GM10847 (cell line): ENCODE results near the gene TNS2.

Experiments used
- POLR2A ChIP-seq: IDR thresholded peaks from 2 replicates; pipeline ENCODE4 v1.6.1; 2011; ENCODE audit not compliant: insufficient read length; ENCODE audit errors: extremely low read depth

TNS2 gene

DNA sequence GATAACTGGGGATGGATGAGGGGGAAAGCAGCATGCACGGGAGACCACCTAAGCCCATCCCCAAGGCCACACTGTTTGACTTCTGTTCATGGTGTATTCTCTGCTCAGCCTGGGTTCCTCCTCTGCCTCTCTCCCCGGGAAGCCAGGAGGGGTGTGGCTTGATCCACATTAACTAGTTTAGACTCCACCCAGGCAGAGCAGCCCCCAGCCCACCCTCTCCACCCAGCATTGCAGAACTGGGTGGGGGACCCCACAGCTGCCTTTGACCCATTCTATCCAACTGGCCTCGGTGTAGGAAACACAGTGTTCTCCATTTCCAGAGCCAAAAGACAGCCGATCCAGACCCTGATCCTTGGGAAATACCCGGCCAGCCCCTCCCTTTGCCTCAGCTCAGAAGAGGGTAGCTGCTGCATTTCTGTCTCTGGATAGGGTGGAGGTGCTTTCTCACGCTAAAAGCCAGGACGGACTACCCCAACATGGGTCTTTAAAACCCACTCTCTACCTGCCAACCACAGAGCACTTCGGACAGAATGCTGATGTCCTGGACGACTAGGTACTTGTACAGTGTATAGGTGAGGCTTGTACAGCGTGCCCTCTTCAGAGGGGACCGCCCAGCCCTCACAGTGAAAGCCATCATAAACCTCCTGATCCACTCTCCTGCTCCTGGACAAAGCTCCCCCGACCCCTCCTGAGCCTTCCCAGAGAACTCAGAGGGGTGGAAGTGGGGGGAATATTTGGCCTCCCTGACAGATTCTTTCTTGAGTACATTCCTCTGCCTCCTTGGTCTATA, 20.0 kb downstream of the TNS2 start:
- no peak for TF ChIP-seq POLR2A

DNA sequence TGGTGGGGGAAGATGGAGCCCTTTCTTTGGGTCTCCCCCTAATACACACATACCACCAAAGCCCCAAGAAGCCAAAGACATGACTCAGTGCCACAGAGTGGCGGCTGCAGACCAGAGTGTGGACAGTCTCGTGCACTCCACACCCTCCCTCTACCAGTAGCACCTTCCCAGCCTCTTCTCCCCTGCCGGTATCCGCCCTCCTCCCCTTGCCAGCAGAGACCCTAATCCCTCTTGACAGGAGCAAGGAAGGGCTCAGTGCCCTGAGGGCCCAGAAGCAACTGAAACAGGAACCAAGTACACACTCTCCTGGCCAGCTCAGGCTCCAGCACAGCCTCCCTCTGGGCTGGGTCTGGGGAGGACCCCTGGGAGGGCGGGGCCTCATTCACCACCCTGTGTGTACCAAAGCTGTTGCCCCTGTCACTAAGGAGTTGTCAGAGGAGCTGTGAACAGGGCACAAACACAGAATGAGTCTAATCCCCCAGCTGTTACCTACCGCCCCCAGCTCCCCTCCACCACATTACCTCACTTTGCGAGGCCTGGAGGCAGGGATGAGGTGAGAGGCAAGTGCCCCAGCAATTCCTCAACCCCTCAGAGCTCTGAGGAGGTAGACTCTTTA, 21.1 kb downstream of the TNS2 start:
- no peak for TF ChIP-seq POLR2A

DNA sequence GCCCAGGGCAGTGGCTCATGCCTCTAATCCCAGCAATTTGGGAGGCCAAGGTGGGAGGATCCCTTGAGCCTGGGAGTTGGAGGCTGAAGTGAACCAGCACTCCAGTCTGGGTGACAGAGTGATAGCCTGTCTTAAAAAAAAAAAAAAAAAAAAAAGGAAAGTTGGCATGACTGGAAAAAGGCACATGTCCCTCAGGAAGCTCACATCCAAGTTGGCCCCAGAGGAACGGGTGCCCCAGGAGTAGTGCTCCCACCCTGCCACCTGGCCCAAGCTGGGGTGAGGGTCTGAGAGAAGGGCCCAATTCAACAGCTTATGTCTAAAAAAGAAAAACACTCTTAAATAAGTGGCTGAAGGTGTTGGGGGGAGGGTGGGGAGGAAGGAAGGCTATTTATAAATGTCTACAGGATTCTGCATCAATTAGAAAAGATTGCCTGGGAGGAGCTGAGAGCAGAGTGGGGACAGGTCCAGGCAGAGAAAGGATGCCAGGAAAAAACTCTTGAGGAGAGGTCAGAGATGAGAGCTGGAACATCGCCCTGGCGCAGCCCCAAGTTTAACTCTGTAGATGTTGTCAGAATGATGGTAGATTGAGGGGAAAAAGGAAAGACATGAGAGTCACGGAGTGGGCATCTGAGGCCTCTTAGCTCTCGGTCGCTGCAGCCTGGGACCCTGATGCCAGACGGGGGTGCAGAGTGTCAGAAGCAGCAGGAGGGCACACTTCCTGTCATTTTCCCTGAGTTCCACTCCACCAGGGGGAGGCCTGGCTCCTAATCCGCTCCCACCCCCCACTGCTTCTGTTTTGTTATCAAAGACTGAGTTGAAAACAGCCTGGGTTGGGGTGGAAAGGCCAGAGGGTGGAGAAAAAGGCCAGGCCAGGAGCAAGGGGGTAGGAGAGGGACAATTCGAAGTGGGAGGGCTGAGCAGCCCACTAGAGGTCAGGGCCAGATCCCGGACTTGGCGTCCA, 22.0 kb downstream of the TNS2 start:
- no peak for TF ChIP-seq POLR2A

DNA sequence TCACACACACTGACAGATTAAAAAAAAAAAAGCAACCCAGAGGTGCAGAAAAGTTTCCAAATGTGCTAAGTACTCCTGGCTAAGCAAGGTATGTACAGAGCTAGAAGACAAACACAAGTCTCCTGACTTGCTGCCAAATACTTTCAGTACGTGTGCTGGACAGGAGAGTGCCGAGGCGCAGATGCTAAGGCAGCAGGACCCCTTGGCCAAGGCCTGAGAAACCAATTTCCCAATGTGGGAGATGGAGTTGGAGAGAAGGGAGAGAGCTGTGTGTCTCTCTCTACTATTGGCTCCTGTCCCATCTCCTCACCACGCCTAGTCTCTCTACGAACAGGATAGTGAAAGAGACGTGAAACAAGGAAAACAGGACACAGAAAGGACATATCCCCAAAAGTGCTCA, 24.0 kb downstream of the TNS2 start:
- TF ChIP-seq POLR2A = no peak

DNA sequence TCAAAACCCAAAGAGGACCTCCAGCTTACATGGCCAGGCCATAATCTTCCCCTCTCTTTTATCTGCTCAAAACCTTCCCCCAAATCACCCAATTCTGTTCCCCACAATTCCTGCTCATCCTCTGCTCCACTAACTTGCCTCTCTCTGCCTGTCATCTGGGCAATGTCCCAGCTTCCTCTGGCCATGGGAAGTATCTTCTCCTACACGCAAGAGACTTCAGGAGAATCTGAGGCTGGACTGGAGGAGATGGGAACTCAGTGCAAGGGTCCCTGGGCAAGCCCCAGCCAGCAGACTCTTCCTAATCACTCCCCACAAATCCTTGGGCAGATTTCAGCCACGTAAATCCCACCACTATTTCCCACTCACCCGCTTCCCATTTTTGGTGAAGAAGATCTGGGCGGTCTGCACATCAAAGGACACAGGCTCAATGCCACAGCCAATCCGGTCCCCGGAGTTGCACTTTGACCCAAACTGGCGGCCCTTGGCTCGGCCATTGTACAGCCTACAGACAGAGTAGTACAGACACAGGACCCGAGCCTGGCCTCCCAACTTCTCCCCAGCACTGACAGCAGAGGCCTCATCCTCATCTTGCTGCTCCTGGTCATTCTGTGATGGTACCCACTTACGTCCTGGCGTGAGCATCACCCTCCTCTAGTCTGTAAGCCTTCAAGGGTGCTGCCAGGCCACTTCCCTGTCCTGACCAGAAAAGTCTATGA, 24.6 kb downstream of the TNS2 start:
- no peak for TF ChIP-seq POLR2A

DNA sequence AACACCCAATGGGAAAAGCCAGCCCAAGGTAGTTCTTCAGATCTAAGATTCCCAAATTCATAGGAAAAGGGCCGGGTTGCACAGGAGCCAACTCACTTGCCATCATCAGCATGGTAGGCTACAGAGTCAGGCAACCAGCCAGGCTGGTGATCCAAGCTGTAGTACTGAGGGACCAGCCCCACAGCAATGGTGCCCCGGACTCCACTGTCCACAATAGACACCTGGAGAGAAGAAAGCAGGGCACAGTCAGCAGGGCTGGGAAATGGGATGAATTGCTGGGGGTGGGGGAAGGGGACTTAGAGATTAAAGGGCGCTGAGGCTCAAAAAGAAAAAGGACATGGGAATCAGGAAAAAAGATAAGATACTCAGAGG, 25.1 kb downstream of the TNS2 start:
- TF ChIP-seq POLR2A = no peak

DNA sequence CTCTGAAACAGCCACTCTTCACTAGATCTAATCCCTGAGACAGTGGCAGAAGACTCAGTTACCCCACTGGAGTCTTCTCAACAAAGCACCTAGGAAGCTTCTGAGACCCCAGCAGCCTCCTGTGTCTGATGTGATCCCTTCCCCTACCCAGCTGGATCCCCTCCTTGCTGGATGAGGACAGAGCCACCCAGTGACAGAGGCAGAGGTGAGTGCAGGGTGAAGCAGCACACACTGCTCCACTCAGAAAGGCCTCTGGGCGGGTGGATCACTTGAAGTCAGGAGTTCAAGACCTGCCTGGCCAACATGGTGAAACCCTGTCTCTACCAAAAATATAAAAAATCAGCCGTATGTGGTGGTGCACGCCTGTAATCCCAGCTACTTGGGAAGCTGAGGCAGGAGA, 26.6 kb downstream of the TNS2 start:
- no peak for TF ChIP-seq POLR2A

DNA sequence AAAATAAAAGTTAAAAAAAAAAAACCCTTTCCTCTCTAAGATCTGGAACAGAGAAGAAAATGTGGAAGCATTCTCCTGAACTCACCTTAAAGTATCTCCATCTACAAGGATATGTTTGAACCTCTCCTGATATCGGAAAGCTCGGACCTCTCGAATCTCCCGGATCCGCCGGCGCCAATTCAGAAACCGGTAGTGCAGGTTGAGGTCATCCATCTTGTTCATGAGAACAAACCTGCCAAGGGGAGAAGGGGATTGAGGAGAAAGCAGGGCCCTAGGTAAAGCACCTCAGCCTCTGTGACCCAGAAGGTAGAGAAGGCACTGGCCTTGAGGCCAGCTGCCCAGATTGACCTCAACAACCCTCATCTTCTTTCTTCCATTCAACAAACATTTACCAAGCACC, 27.2 kb downstream of the TNS2 start:
- no peak for TF ChIP-seq POLR2A

DNA sequence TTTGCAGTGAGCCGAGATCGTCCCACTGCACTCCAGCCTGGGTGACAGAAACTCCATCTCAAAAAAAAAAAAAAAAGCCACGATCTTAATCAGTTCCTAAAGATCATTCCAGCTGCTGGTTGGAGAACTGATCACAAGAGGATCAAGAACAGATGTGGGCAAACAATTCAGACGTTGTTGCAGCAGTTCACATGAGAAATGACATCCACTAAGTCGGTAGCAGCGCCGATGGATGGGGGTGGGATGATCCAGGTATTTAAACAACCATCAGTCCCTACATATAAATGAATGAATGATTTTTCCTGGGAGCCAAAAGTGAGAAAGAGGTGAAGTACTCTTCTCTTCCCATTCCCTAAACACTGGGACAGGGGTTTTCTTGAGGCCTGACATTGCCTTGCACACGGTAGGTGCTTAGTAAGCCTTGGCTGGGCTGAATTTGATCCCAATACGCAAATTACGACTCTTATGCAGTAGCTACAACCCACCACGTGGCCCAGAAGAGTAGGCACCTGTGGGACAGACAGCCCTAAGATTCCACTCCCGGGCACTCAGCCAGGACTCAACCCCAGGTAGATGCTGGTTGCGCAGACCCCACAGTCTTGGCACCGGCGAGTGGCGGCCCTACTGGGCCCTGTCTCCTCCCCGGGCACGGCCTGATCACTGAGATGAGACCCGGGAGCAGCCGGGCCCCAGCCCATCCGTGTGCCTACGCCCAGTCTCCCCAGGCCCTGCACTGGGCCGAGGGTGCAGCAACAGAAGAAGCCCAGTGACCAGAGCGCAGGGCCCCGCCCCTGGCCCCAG, 28.8 kb downstream of the TNS2 start:
- TF ChIP-seq POLR2A = no peak

DNA sequence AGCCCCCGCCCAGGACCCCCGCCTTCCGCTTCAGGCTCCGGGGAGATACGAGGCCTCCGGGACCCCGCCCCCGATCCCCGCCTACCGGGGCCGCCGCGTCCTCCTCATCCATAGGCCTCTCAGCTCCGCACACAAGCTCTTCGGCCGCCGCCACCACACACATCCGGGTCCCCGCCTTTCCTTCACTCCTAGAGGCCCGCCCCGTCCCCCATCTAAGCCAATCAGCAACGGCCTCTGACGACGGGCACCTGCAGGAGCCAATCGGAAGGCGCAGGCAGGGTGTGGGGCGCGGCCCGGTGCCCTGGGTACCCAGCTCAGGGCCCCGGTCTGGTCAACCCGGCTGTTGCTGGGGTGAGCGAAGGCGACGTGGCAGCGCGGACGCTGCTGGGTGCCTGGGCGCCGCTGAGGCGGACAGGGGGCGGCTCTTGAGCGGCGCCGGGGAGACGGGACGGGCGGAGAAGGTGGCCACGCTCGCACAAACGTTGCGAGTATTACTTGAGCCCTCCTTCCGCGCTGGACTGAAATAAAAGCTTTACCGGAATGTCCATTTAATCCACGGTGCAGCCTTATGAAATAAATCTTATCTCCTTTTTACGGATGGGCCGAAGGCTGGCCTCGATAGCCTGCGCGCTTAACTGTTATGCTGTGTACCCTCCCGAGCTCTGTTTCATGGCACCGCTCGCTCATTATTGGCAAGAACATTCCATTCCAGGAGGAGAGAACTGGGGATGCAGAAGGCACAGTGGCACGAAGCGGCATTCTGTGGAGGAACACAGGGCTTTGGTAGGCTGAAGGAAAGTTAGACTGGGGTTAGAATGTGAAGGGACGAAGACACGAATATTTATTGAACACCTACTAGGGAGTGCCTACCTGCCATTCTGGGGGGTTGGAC, 29.6 kb downstream of the TNS2 start, which contains the start of gene SPRYD3:
SPRYD3 (minus strand) TSS at position 165 of the 892 bp plus-strand sequence; CDS start at position 108, 57 bp downstream.
- TF ChIP-seq POLR2A = peak; percentile 96

DNA sequence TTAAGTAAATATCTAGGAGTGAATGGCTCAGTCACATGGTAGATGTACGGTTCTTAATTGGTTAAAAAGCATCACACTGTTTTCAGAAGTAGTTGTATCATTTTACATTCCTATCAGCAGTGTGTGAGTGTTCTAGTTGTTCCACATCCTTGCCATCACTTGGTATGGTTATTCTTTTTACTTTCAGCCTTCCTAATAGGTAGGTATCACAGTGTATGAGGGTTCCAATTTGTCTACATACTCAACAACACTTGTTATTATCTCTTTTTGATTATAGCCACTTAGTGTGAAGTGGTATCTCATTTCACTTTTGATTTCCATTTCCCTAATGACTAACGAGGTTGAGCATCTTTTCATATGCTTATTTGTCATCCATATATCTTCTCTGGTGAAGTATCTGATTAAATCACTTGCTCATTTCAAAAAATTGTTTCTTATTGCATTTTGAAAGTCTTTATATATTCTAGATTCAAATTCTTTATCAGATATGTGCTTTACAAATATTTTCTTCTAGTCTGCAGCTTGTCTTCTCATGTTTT, 32.8 kb downstream of the TNS2 start:
- TF ChIP-seq POLR2A = no peak

DNA sequence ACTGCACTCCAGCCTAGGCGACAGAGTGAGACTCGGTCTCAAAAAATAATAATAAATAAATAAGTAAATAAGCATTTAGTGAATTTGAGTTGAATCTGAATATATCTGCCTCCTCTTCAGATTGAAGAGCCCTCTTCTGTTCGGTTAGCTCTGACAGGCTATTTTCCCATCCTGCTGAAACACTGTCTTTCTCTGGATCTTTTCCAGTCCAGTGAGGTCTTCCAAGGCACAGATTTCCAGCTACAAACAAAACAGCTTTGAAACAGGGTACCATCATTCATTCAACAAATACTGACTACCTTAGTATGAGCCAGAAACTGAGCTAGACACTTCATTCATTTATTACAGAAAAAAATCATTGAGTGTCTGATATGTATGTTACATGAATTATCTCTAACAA, 36.5 kb downstream of the TNS2 start:
- no peak for TF ChIP-seq POLR2A

DNA sequence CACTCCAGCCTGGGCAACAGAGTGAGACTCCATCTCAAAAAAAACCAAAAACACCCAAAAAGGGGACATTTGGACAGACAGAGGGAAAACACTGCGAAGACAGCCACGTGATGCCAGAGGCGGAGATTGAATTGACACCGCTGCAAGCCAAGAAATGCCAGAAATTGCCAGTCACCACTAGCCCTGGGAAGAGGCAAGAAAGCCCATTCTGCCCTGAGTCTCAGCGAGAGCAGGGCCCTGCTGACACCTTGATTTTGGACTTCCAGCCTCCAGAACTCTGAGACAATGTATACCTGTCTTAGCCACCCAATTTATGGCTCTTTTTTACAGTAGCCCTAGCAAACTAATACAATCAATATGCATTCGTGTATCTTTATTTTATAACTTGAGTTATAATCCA, 40.2 kb downstream of the TNS2 start:
- TF ChIP-seq POLR2A = no peak
